ENCODE results near the gene TSTD2.
A peak's percentile ranks its signal among the peaks of the same experiment; 100 is the strongest.
"Not testable (repeated sequence)": the region's sequence is repeated elsewhere in the genome, so short reads cannot be mapped to it uniquely, and the experiment has no call there.

Gene TSTD2

DNA sequence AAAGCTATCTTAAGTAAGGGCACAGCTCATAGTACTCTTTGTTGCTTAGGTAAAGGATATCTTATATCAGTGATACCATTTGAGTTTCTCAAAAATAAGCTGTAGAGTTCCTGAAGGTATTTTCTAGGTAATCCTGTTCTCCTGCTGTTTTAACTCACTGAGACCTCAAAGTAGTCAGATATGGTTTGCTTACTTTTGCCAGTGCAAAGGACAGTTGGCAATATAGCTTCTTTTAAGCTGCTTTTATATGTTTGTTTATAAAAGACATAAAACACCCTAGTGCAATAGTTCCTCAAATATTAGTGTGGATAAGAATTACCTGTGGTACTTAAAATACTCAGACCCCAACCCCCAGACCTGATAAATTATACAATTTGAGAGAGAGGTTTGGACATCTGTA, 12.6 kb upstream of the TSTD2 start:
- DNase-seq (ENCODE audit: low spot score in 2 of 2) (no peak), ATAC-seq (no peak)
- H3K36me3 Mint-ChIP-seq: peaks cover 100% of the 10 kb centered on the region
- H3K4me3 Mint-ChIP-seq: no peak overlapping the region
- H3K27ac Mint-ChIP-seq: no peak overlapping the region
- H3K4me1 Mint-ChIP-seq: peaks cover 6% of the 10 kb centered on the region
- no peaks in the 10 kb centered on the region for H3K9me3 Mint-ChIP-seq

DNA sequence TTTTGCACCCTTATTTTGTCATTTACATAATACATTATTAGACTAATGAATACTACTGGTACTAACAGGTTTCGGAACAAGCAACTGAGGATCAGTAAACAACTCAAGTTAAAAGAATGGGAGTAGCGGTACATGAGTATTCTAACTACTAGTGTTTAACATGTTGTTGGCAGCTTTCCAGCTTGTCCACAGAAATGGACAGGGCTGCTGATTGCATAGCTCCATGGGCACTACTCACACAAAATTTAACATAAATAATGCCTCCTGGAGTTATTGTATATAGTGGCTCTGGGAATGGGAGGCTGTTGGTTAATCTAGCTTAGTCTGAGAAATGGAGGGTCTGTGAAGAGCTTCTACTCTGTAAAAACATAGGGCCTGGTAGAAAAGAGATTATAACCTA, 7.2 kb upstream of the TSTD2 start:
- H3K4me1 Mint-ChIP-seq: peaks cover 31% of the 10 kb centered on the region
- H3K27ac Mint-ChIP-seq: no peak overlapping the region
- ATAC-seq (no peak), DNase-seq (ENCODE audit: low spot score in 2 of 2) (no peak)
- no peaks in the 10 kb centered on the region for H3K9me3 Mint-ChIP-seq
- H3K4me3 Mint-ChIP-seq: no peak overlapping the region
- peaks cover 58% of the 10 kb centered on the region for H3K36me3 Mint-ChIP-seq

GRCh38 chr9:97638666-97639065, 5.5 kb upstream of the TSTD2 start:
- H3K27ac Mint-ChIP-seq: peak overlapping the region; percentile 7

DNA sequence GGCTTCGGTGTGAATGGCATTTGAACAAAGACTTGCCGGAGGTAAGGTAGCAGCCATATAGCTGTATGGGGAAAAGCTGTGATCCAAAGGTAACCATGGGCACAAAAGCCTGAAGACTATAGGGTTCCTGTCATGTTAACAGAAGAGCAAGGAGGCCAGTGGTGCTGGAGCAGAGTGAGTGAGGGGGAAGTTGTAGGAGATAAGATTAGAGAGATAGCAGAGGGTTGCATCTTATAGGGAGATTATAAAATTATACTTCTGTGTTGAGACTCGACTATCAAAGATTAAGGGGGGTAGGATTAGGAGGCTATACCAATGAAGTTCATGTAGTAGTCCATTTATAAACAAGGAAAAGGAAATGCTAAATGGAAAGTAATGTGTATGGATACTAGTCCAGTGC, 3.7 kb upstream of the TSTD2 start:
- Mint-ChIP-seq H3K9me3 (no peaks in the 10 kb centered on the region), H3K4me1 (peaks cover 40% of the 10 kb centered on the region), H3K4me3 (peak overlapping the region; percentile 6), H3K36me3 (peaks cover 49% of the 10 kb centered on the region), H3K27ac (peak overlapping the region; percentile 38)
- DNase-seq (ENCODE audit: low spot score in 2 of 2) (no peak), ATAC-seq (no peak)

More at GRCh38 chr9:97638666-97639065, 5.5 kb upstream of the TSTD2 start:
- H3K36me3 Mint-ChIP-seq: peaks cover 53% of the 10 kb centered on the region
- no peak for DNase-seq (ENCODE audit: low spot score in 2 of 2)
- no peaks in the 10 kb centered on the region for H3K9me3 Mint-ChIP-seq
- no peak overlapping the region for H3K4me3 Mint-ChIP-seq
- peaks cover 36% of the 10 kb centered on the region for H3K4me1 Mint-ChIP-seq
- ATAC-seq: no peak

GRCh38 chr9:97635026-97635425, 1.9 kb upstream of the TSTD2 start:
- H3K27ac Mint-ChIP-seq: peak overlapping the region; percentile 98
- ATAC-seq (no peak), DNase-seq (ENCODE audit: low spot score in 2 of 2) (no peak)

GRCh38 chr9:97633859-97634490, 807 bp upstream of the TSTD2 start:
- H3K4me3 Mint-ChIP-seq: peak overlapping the region; percentile 93

More at GRCh38 chr9:97635026-97635425, 1.9 kb upstream of the TSTD2 start:
- H3K9me3 Mint-ChIP-seq: no peaks in the 10 kb centered on the region
- peaks cover 32% of the 10 kb centered on the region for H3K36me3 Mint-ChIP-seq
- peaks cover 40% of the 10 kb centered on the region for H3K4me1 Mint-ChIP-seq
- peak overlapping the region; percentile 93 for H3K4me3 Mint-ChIP-seq

DNA sequence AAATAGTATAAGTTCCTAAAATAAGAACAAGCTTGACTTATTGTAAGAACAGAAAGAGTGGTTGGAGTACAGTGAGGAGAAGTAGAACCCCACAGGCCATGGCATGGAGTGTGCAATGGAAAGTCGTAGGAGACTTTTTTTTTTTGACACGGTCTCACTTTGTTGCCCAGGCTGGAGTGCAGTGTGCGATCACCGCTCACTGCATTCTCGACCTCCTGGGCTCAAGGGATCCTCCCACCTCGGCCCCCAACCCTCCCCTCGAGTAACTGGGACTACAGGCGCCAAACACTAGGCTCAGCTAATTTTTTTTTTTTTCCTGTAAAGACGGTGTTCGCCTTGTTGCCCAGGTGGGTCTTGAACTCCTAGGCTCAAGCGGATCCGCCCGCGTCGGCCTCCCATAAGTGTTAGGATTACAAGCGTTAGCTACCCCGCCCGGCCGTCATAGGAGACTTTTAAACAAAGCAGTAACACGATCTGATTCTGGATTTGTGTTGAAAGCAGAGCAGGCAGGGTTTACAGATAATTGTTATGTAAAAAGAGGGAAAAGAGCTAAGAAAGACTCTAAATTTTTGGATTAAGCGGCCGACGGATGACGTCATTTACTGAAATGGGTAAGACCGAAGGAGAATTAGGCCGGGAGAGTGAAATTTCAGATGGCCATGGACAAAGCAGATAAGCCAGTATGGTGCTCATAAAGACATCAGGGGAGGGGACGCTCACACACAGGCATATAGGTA, 752 bp downstream of the TSTD2 start:
- H3K4me1 Mint-ChIP-seq: peaks cover 29% of the 10 kb centered on the region
- H3K36me3 Mint-ChIP-seq: peaks cover 32% of the 10 kb centered on the region
- DNase-seq (ENCODE audit: low spot score in 2 of 2): peak in 1 of 2 donors; percentile 12
- H3K9me3 Mint-ChIP-seq: no peaks in the 10 kb centered on the region
- peak overlapping the region; percentile 93 for H3K4me3 Mint-ChIP-seq
- peak; percentile 2 for ATAC-seq
- peak overlapping the region; percentile 98 for H3K27ac Mint-ChIP-seq

More at GRCh38 chr9:97633859-97634490, 807 bp upstream of the TSTD2 start:
- H3K27ac Mint-ChIP-seq: peak overlapping the region; percentile 98
- H3K4me1 Mint-ChIP-seq: peaks cover 40% of the 10 kb centered on the region
- DNase-seq (ENCODE audit: low spot score in 2 of 2): no peak
- peaks cover 32% of the 10 kb centered on the region for H3K36me3 Mint-ChIP-seq
- ATAC-seq: no peak
- H3K9me3 Mint-ChIP-seq: no peaks in the 10 kb centered on the region

- H3K36me3 Mint-ChIP-seq: peaks cover 40% of the 10 kb centered on the region
- no peak for ATAC-seq
- H3K9me3 Mint-ChIP-seq: no peaks in the 10 kb centered on the region
- no peak overlapping the region for H3K4me3 Mint-ChIP-seq
- DNase-seq (ENCODE audit: low spot score in 2 of 2): no peak
- H3K27ac Mint-ChIP-seq: no peak overlapping the region
- H3K4me1 Mint-ChIP-seq: peaks cover 17% of the 10 kb centered on the region
Observed at GRCh38 chr9:97630591-97630990, 2.6 kb downstream of the TSTD2 start.

DNA sequence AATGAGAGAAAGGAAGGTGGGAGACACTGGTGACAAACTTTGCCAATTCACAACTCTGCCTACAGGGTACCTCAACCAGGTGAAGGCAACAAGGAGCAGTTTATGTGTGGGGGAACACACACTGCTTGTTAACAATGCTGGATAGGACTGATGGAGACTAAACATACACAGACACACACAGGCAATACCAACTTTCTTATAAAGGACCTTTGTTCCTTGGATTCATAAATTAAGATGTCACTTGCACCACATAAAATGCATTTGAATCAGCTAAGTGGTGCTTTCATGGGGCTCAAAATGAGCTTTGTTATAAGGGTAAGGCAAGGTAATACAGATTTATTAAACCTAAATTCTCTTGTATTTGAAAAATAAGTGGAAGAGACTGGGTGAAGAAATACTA, 4.0 kb downstream of the TSTD2 start:
- H3K27ac Mint-ChIP-seq: no peak overlapping the region
- no peak for ATAC-seq
- H3K4me1 Mint-ChIP-seq: peaks cover 8% of the 10 kb centered on the region
- no peaks in the 10 kb centered on the region for H3K9me3 Mint-ChIP-seq
- DNase-seq (ENCODE audit: low spot score in 2 of 2): no peak
- peaks cover 45% of the 10 kb centered on the region for H3K36me3 Mint-ChIP-seq
- no peak overlapping the region for H3K4me3 Mint-ChIP-seq

- DNase-seq (ENCODE audit: low spot score in 2 of 2): no peak
- no peak for ATAC-seq
- Mint-ChIP-seq H3K9me3 (no peaks in the 10 kb centered on the region), H3K27ac (no peak overlapping the region), H3K36me3 (peaks cover 45% of the 10 kb centered on the region), H3K4me1 (peaks cover 8% of the 10 kb centered on the region), H3K4me3 (no peak overlapping the region)
Observed at GRCh38 chr9:97628668-97629067, 4.5 kb downstream of the TSTD2 start.

DNA sequence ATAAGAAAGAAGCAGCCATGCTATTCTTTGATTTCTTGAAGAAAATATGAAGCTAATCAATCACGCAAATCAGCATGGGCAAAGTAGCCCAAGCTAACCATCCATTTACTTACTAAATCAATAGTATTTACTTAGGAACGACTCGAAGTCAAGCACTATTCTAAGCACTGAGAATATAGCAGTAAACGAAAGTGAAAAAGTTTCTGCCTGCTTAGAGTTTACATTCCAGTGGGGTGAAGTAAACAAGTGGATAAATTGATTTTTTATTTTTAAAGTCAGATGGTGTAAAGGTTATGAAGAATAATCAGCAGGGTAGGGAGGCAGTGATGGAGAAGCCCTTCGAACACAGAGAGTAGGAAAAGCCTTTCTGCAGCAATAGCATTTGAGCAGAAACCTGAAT, 5.5 kb downstream of the TSTD2 start:
- H3K4me3 Mint-ChIP-seq: no peak overlapping the region
- no peak for ATAC-seq
- peaks cover 7% of the 10 kb centered on the region for H3K4me1 Mint-ChIP-seq
- no peaks in the 10 kb centered on the region for H3K9me3 Mint-ChIP-seq
- no peak for DNase-seq (ENCODE audit: low spot score in 2 of 2)
- no peak overlapping the region for H3K27ac Mint-ChIP-seq
- peaks cover 36% of the 10 kb centered on the region for H3K36me3 Mint-ChIP-seq

DNA sequence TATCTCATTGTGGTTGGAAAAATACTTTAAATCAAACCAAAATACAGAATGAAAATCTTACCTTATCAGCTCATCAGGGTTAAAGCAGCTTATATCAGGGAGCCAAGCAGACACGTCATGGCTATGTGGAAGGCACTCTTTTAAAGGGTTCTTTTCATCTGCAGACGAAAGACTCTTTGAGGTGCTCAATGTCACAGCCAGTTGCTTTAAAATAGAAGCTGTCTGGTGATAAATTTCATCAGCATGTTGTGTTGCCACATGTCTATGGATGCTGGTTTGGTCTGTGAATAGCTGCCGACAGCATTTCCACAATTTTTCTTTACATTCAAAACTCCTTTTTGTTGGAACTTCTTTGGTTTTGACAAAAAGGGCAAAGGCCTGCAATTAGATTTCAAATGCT, 7.5 kb downstream of the TSTD2 start:
- Mint-ChIP-seq H3K36me3 (peaks cover 31% of the 10 kb centered on the region), H3K9me3 (no peaks in the 10 kb centered on the region), H3K4me1 (no peaks in the 10 kb centered on the region)

GRCh38 chr9:97623946-97624345, 9.2 kb downstream of the TSTD2 start:
- Mint-ChIP-seq H3K4me1 (no peaks in the 10 kb centered on the region), H3K27ac (no peak overlapping the region), H3K4me3 (no peak overlapping the region), H3K36me3 (peaks cover 31% of the 10 kb centered on the region), H3K9me3 (no peaks in the 10 kb centered on the region)
- DNase-seq (ENCODE audit: low spot score in 2 of 2): no peak
- peak; percentile 36 for ATAC-seq

More for the DNA sequence above, 7.5 kb downstream of the TSTD2 start:
- Mint-ChIP-seq H3K27ac (no peak overlapping the region), H3K4me3 (no peak overlapping the region)
- DNase-seq (ENCODE audit: low spot score in 2 of 2) (no peak), ATAC-seq (no peak)

DNA sequence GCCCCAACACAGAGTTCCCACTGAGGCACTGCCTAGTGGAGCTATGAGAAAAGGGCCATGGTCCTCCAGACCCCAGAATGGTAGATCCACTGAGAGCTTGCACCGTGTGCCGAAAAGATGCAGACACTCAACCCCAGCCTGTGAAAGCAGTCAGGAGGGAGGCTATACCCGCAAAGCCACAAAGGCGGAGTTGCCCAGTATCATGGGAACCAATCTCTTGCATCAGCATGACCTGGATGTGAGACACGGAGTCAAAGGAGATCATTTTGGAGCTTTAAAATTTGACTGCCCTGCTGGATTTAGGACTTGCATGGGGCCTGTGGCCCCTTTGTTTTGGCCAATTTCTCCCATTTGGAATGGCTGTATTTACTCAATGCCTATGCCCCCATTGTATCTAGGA, 10.7 kb downstream of the TSTD2 start:
- peaks cover 11% of the 10 kb centered on the region for H3K4me1 Mint-ChIP-seq
- ATAC-seq; DNase-seq (ENCODE audit: low spot score in 2 of 2); H3K4me3 Mint-ChIP-seq; H3K9me3 Mint-ChIP-seq; H3K27ac Mint-ChIP-seq: not testable (repeated sequence)
- H3K36me3 Mint-ChIP-seq: peaks cover 31% of the 10 kb centered on the region

- H3K27ac Mint-ChIP-seq; H3K9me3 Mint-ChIP-seq; DNase-seq (ENCODE audit: low spot score in 2 of 2); ATAC-seq; H3K4me3 Mint-ChIP-seq: not testable (repeated sequence)
- H3K4me1 Mint-ChIP-seq: peaks cover 12% of the 10 kb centered on the region
- peaks cover 30% of the 10 kb centered on the region for H3K36me3 Mint-ChIP-seq
Observed at GRCh38 chr9:97620063-97620462, 13.1 kb downstream of the TSTD2 start.

DNA sequence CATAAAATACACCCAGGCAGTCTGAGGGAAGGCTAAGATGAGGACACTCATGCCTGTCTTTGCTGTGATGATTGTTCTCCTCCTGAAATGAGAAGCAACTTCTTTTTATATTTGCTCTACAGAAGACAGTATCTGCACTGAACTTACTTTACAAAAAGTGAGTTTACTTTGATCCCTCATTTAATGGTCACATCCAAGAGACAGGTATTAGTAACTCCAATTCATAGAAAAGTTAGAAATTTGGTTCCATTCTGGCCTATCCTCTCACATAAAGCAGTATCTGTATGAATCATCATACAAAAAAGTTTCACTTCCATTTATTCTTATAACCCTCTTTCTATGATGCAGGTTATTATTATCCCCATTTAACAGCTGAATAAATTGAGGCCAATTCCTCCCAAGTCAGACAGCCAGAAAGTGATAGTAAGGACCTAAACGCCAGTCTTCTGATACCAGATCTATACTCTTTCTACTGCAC, 15.2 kb downstream of the TSTD2 start:
- no peak overlapping the region for H3K4me3 Mint-ChIP-seq
- H3K9me3 Mint-ChIP-seq: no peaks in the 10 kb centered on the region
- H3K36me3 Mint-ChIP-seq: peaks cover 23% of the 10 kb centered on the region
- H3K4me1 Mint-ChIP-seq: peaks cover 12% of the 10 kb centered on the region
- no peak for DNase-seq (ENCODE audit: low spot score in 2 of 2)
- ATAC-seq: peak; percentile 90
- peak overlapping the region; percentile 66 for H3K27ac Mint-ChIP-seq

All from stimulated activated effector memory CD8-positive, alpha-beta T cell treated with anti-CD3 and anti-CD28 coated beads, Interleukin-12 subunit alpha, Interleukin-12 subunit beta, amount 100 ng/mL, for 72 hours (primary cell).